ENCODE results near the gene NACA. TPM values are rescaled to one million over a fixed set of nuclear protein-coding genes. Genes with fewer than 3 reads are reported as not detected.

NACA gene
- total and polyA plus RNA-seq, 7 donors, result 1,056 to 2,405 (median 1,536) TPM

DNA sequence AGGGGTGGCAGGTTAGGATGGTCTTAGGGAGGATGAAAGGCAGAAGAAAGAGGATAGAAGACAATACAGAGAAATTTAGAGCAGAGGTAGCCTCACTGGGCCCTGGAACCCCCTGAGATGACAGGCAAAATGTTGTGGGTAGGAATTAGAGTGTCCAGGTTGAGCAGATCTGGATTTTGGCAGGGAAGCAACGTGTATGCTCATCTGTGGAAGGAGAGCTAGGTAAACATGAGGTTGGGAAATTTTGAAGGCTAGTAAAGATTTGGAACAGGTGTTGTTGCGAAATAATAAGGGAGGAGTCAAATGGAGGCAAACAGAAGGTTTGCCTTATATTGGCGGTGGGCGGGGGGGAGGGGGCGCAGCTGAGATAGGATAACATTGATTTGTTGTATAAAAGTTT lies 43.3 kb upstream of the NACA start:
- no peak for DNase-seq
- Histone ChIP-seq H3K27me3 (no peaks in the 10 kb centered on the region), H3K9me3 (no peaks in the 10 kb centered on the region), H3K4me1 (peaks cover 0 to 67% (median 49%) of the 10 kb centered on the region in 4 donors), H3K27ac (peak overlapping the region in 3 of 4 donors; percentile 52 to 84 (median 52)), H3K36me3 (no peaks in the 10 kb centered on the region), H3K4me3 (no peak overlapping the region)
- TF ChIP-seq EP300 (IDR thresholded peaks at IDR 0.05) (no peak), CTCF (IDR thresholded peaks at IDR 0.05) (no peak), POLR2AphosphoS5 (IDR thresholded peaks at IDR 0.05) (no peak), POLR2A (IDR thresholded peaks at IDR 0.05) (no peak)
- intact Hi-C loops (cut with DNase I), result no loop called here
- 51 to 75% methylated on average over 5 of the region's 5 CpGs for WGBS, 2 donors

- peak overlapping the region in 3 of 4 donors; percentile 79 to 84 (median 83) for H3K27ac ChIP-seq
- no peaks in the 10 kb centered on the region for H3K27me3 ChIP-seq
- no peaks in the 10 kb centered on the region for H3K9me3 ChIP-seq
- TF ChIP-seq CTCF (IDR thresholded peaks at IDR 0.05) (no peak), POLR2AphosphoS5 (IDR thresholded peaks at IDR 0.05) (no peak), EP300 (IDR thresholded peaks at IDR 0.05) (no peak)
- 72 to 90% methylated on average over 6 of the region's 6 CpGs for WGBS, 2 donors
- intact Hi-C loops (cut with DNase I), result no loop called here
- peaks cover 0 to 51% (median 46%) of the 10 kb centered on the region in 4 donors for H3K4me1 ChIP-seq
- no peak for DNase-seq
- peak overlapping the region in 3 of 4 donors; percentile 3 to 46 (median 6) for H3K4me3 ChIP-seq
- no peaks in the 10 kb centered on the region for H3K36me3 ChIP-seq
Observed at GRCh38 chr12:56766535-56766934, 41.4 kb upstream of the NACA start.

DNA sequence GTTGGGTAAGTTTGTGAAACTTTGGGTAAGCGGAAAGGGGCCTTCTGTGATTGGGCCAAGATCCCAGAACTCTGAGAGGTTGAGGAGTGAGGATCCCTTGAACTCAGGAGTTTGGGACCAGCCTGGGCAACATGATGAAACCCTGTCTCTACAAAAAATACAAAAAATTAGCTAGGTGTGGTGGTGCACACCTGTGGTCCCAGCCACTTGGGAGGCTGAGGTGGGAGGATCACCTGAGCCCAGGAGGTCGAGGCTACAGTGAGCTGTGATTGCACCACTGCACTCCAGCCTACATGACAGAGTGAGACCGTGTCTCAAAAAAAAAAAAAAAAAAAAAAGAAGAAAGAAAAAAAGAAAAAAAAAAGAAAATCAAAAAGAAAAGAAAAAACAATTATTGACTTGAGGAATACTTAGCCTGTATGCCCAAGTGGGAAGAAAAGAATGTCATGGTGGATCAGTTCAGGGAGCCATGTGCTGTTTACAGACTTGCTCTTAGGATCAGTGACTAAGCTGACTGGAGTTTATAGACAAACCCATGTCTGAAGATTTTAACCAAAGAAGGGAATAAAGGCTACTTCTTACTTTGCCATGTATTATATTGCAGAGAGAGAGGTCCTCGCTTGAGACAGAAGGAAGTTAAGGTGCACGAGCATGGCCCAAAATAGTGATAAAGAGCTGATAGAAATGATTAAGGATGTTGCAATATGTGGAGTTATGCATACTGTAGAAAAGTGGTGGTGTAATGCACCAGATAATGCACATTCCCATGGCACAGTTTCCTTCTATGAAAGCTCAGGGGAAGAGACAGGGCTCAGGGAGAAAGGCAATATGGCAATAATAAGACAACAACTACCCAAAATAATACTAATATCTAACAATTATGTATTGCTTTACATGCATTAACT lies 38.9 kb upstream of the NACA start:
- intact Hi-C loops (cut with DNase I), result no loop called here
- no peak for DNase-seq
- peak overlapping the region in 3 of 4 donors; percentile 79 to 84 (median 83) for H3K27ac ChIP-seq
- 76 to 86% methylated on average over 5 of the region's 5 CpGs for WGBS, 2 donors
- TF ChIP-seq EP300 (IDR thresholded peaks at IDR 0.05), result no peak
- no peak for TF ChIP-seq POLR2A (IDR thresholded peaks at IDR 0.05)
- TF ChIP-seq CTCF (IDR thresholded peaks at IDR 0.05), result no peak
- no peak for TF ChIP-seq POLR2AphosphoS5 (IDR thresholded peaks at IDR 0.05)
- peaks cover 0 to 37% (median 32%) of the 10 kb centered on the region in 4 donors for H3K4me1 ChIP-seq
- H3K27me3 ChIP-seq, result no peaks in the 10 kb centered on the region
- no peaks in the 10 kb centered on the region for H3K9me3 ChIP-seq
- H3K36me3 ChIP-seq, result no peaks in the 10 kb centered on the region
- peak overlapping the region; percentile 38 to 46 (median 44) for H3K4me3 ChIP-seq

GRCh38 chr12:56761812-56762211 lies 36.7 kb upstream of the NACA start:
- 41 to 62% methylated on average over 2 of the region's 2 CpGs for WGBS, 2 donors
- no peak for DNase-seq
- no peaks in the 10 kb centered on the region for H3K27me3 ChIP-seq
- H3K27ac ChIP-seq, result no peak overlapping the region
- intact Hi-C loops (cut with DNase I), result no loop called here
- no peaks in the 10 kb centered on the region for H3K36me3 ChIP-seq
- H3K4me3 ChIP-seq, result no peak overlapping the region
- TF ChIP-seq CTCF (IDR thresholded peaks at IDR 0.05) (no peak), POLR2A (IDR thresholded peaks at IDR 0.05) (no peak), EP300 (IDR thresholded peaks at IDR 0.05) (no peak), POLR2AphosphoS5 (IDR thresholded peaks at IDR 0.05) (no peak)
- peaks cover 0 to 29% (median 19%) of the 10 kb centered on the region in 4 donors for H3K4me1 ChIP-seq
- H3K9me3 ChIP-seq, result no peaks in the 10 kb centered on the region
